Muscle of leg (tissue), 11 donors: Measurements from ENCODE around the gene MRPL39. TPM values are rescaled to one million over a fixed set of nuclear protein-coding genes. Genes with fewer than 3 reads are reported as not detected.
A peak's percentile ranks its signal among the peaks of the same experiment; 100 is the strongest.
"Not testable (repeated sequence)": the region's sequence is repeated elsewhere in the genome, so short reads cannot be mapped to it uniquely, and the experiment has no call there.

ENCODE experiments used
- DNase-seq: peaks from one replicate; pipeline ENCODE4 v3.0.0; 2013
- H3K27ac ChIP-seq: one replicate; pipeline ENCODE4 v1.5.1; 2013; ENCODE audit warnings: mild to moderate bottlenecking, low read length, control low read depth
- H3K27me3 ChIP-seq: one replicate; pipeline ENCODE4 v1.6.1; 2013; ENCODE audit warnings: low read length; ENCODE audit not compliant: control insufficient read depth, insufficient read depth
- H3K36me3 ChIP-seq: one replicate; pipeline ENCODE4 v1.6.1; 2013; ENCODE audit warnings: low read length; ENCODE audit not compliant: control insufficient read depth, insufficient read depth
- H3K4me1 ChIP-seq: one replicate; pipeline ENCODE4 v1.6.1; 2013; ENCODE audit warnings: low read length; ENCODE audit not compliant: control insufficient read depth, insufficient read depth
- H3K4me3 ChIP-seq: one replicate; pipeline ENCODE4 v1.5.1; 2013; ENCODE audit warnings: low read length, control low read depth
- H3K9me3 ChIP-seq: replicated peaks from 2 replicates; pipeline ENCODE4 v1.6.1; 2013; ENCODE audit warnings: low read depth, low read length; ENCODE audit not compliant: control insufficient read depth
- WGBS: methylation state at CpG from one replicate; pipeline ENCODE4 v1.1.5; 2013; ENCODE audit warnings: missing lambda C conversion rate; ENCODE audit not compliant: insufficient coverage; 5-methylcytosine and 5-hydroxymethylcytosine counted together
- polyA plus RNA-seq, 8 donors: library from polyadenylated mRNA; unstranded; fragments of 120-200 nt; gene quantifications; one replicate each; pipeline versions ENCODE4 v1.2.1 to v1.2.3, GENCODE V29; 2013; ENCODE audit warnings: inconsistent platforms in 1 of 8, low replicate concordance in 1 of 8; ENCODE audit not compliant: insufficient read length in 8 of 8, insufficient read depth in 1 of 8
- total RNA-seq: library from RNA; stranded (reverse); fragments of 120-200 nt; gene quantifications from one replicate; pipeline ENCODE4 v1.2.4, GENCODE V29; 2013

Gene MRPL39
- total and polyA plus RNA-seq, 9 donors, result 26.7 to 37.5 (median 29.7) TPM

GRCh38 chr21:25639551-25640201 is 32.4 kb upstream of the MRPL39 start:
- Histone ChIP-seq H3K4me3 (peak overlapping the region; percentile 73), H3K27ac (peak overlapping the region; percentile 85), H3K27me3 (no peaks in the 10 kb centered on the region), H3K36me3 (no peaks in the 10 kb centered on the region), H3K9me3 (no peaks in the 10 kb centered on the region), H3K4me1 (peaks cover 4% of the 10 kb centered on the region)
- 0% methylated on average over 35 of the region's 40 CpGs for WGBS
- peak; percentile 64 for DNase-seq

- DNase-seq, result peak; percentile 76
- Histone ChIP-seq H3K9me3 (no peaks in the 10 kb centered on the region), H3K27me3 (no peaks in the 10 kb centered on the region), H3K36me3 (no peaks in the 10 kb centered on the region), H3K27ac (peak within 1 kb of the TSS; percentile 85), H3K4me3 (peak within 1 kb of the TSS; percentile 73), H3K4me1 (peaks cover 4% of the 10 kb centered on the region)
- 2% methylated on average over 18 of the region's 41 CpGs for WGBS
These were observed 31.6 kb upstream of the MRPL39 start, which contains the start of gene JAM2 for GRCh38 chr21:25638660-25639550. TSS of gene JAM2 (plus strand) at chr21:25639258. CDS start at chr21:25639822, 564 bp downstream.

GRCh38 chr21:25637851-25638659 is 30.8 kb upstream of the MRPL39 start:
- Histone ChIP-seq H3K4me1 (peaks cover 4% of the 10 kb centered on the region), H3K36me3 (no peaks in the 10 kb centered on the region), H3K27ac (no peak overlapping the region), H3K9me3 (no peaks in the 10 kb centered on the region), H3K27me3 (no peaks in the 10 kb centered on the region), H3K4me3 (no peak overlapping the region)
- DNase-seq, result peak; percentile 23
- 20% methylated on average over 4 of the region's 5 CpGs for WGBS

DNA sequence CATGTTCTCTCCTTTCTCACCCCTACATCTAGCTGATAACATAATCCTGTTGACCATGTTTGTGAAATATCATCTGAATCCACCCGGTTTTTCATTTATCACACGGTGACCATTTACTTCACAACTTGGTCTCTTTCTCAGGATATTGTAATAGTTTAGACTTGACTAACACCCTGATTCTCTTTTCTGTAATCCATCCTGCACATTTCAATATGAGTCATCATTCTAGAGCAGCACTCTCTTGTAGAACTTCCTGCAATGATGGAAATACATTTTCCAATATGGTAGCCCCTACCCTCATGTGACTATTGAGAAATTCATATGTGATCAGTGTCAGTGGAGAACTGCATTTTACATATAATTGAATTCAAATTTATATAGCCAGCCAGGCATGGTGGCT is 29.4 kb upstream of the MRPL39 start:
- Histone ChIP-seq H3K4me3 (no peak overlapping the region), H3K4me1 (peaks cover 4% of the 10 kb centered on the region), H3K27ac (no peak overlapping the region), H3K27me3 (no peaks in the 10 kb centered on the region), H3K9me3 (no peaks in the 10 kb centered on the region), H3K36me3 (no peaks in the 10 kb centered on the region)
- WGBS, result no CpG with 5 or more reads among the region's 2 CpGs
- DNase-seq, result no peak

DNA sequence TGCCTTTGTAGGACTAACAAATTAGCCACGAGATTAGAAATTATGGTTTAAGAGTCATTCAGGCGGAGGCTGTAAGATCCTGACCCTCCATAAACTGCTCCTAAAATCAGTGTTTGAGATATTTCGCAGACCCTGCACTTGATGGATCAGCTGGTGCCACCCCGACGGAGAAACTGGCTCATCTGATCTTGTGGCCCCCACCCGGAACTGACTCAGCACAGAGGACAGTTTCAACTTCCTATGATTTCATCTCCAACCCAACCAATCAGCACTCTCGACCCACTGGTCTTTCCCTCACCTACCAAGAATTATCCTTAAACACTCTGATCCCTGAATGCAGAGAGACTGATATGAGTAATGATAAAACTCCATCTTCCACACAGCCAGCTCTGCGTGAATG is 28.0 kb upstream of the MRPL39 start:
- peaks cover 3% of the 10 kb centered on the region for H3K4me1 ChIP-seq
- H3K27ac ChIP-seq, result no peak overlapping the region
- H3K4me3 ChIP-seq, result no peak overlapping the region
- H3K27me3 ChIP-seq, result no peaks in the 10 kb centered on the region
- no peaks in the 10 kb centered on the region for H3K36me3 ChIP-seq
- no peaks in the 10 kb centered on the region for H3K9me3 ChIP-seq
- DNase-seq, result no peak
- WGBS, result 61% methylated on average over 4 of the region's 8 CpGs

DNA sequence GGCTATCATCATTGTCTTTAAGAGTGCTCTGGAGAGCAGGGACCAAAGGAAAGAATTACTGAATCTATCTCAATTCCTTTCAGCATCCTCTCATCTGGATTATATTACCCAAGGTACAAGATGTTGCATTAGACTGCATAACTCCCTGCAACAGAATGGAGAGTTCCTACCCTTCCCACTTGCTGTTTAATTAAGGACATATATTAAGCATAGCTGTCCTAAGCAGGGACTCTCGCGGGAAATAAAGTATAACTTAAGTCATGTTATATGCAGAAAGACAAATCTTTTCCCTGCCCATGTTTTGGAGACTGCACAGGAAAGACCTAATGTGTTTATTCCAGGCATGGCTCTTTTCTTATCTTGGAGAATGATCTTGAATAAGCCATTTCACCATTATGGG is 25.0 kb upstream of the MRPL39 start:
- no peaks in the 10 kb centered on the region for H3K27me3 ChIP-seq
- DNase-seq, result no peak
- no CpG with 5 or more reads among the region's 2 CpGs for WGBS
- H3K27ac ChIP-seq, result no peak overlapping the region
- H3K36me3 ChIP-seq, result no peaks in the 10 kb centered on the region
- no peaks in the 10 kb centered on the region for H3K4me1 ChIP-seq
- H3K4me3 ChIP-seq, result no peak overlapping the region
- H3K9me3 ChIP-seq, result no peaks in the 10 kb centered on the region

GRCh38 chr21:25626757-25627156 is 19.5 kb upstream of the MRPL39 start:
- Histone ChIP-seq H3K4me3 (no peak overlapping the region), H3K27me3 (no peaks in the 10 kb centered on the region), H3K9me3 (no peaks in the 10 kb centered on the region), H3K27ac (peak overlapping the region; percentile 13), H3K4me1 (peaks cover 3% of the 10 kb centered on the region), H3K36me3 (no peaks in the 10 kb centered on the region)
- DNase-seq, result peak; percentile 42
- no CpG with 5 or more reads among the region's 2 CpGs for WGBS

GRCh38 chr21:25625776-25626555 is 18.7 kb upstream of the MRPL39 start:
- not testable (repeated sequence) for H3K9me3 ChIP-seq, H3K4me3 ChIP-seq, DNase-seq, H3K27ac ChIP-seq, H3K4me1 ChIP-seq, H3K27me3 ChIP-seq, H3K36me3 ChIP-seq
- 79% methylated on average over 7 of the region's 11 CpGs for WGBS

- WGBS, result no CpG with 5 or more reads among the region's 1 CpG
- no peak overlapping the region for H3K4me3 ChIP-seq
- peaks cover 3% of the 10 kb centered on the region for H3K4me1 ChIP-seq
- H3K27ac ChIP-seq, result no peak overlapping the region
- no peaks in the 10 kb centered on the region for H3K27me3 ChIP-seq
- no peaks in the 10 kb centered on the region for H3K9me3 ChIP-seq
- H3K36me3 ChIP-seq, result no peaks in the 10 kb centered on the region
- DNase-seq, result no peak
These were observed 17.8 kb upstream of the MRPL39 start for GRCh38 chr21:25625036-25625435.
